ENCODE results near the gene ZNF285. TPM values are rescaled to one million over a fixed set of nuclear protein-coding genes. Genes with fewer than 3 reads are reported as not detected.

ZNF285 gene
- total and polyA plus RNA-seq, 2 of the 8 experiments (the other 6 are each of a cell fraction or from before 2014, with no cell fraction given): 0.83 to 2.5 TPM

DNA sequence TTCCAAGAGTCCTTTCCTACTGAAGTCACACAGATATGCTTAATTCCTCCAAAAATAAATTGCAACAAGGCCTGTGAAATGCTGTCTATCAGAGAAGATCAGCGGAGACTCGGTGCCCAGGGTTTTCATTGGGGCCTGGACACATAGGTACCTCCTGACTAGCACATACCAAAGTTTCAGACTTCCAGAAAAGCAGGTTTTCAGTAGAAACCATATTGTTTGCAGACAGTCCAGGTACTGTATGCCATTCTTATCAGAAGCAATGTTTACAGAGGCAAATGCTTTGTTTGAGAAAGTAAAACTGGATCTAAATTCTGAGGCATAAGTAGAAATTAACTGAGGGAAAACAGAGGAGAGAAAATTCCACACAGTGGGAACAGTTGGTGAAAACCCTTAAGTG lies 34.0 kb upstream of the ZNF285 start:
- no peak for FAIRE-seq
- H3K23ac ChIP-seq (ENCODE audit: insufficient read length): no peak overlapping the region
- peaks cover 46 to 51% of the 10 kb centered on the region in 2 experiments for H3K9me3 ChIP-seq (ENCODE audit: insufficient read depth in 2 of 2, low read depth in 1 of 2, low read length in 1 of 2)
- no peak for TF ChIP-seq ASH2L (IDR thresholded peaks at IDR 0.05; ENCODE audit: low read length)
- no peak for TF ChIP-seq NRF1 (IDR thresholded peaks at IDR 0.05; ENCODE audit: low read depth, low read length)
- no peak for TF ChIP-seq SP4 (IDR thresholded peaks at IDR 0.05; ENCODE audit: low read length)
- no peak for TF ChIP-seq RXRA (IDR thresholded peaks at IDR 0.05; ENCODE audit: insufficient read depth, low read depth, low read length)

More for the DNA sequence above, 34.0 kb upstream of the ZNF285 start:
- Histone ChIP-seq H3K14ac (ENCODE audit: insufficient read length) (no peak overlapping the region), H3K79me1 (ENCODE audit: low read depth, low read length) (no peaks in the 10 kb centered on the region), H3K27ac (ENCODE audit: low read depth, low read length) (no peak overlapping the region), H3K4ac (replicated peaks; ENCODE audit: insufficient read length, low read depth, low read length) (no peak overlapping the region), H3K36me3 (ENCODE audit: control insufficient read depth in 2 of 4, insufficient read depth in 4 of 4, low read length in 3 of 4) (peaks cover 0 to 13% (median 4%) of the 10 kb centered on the region in 4 experiments; a peak in 3 of 8 replicates), H3K9ac (replicated peaks in 1 of 4; ENCODE audit: extremely low read depth in 1 of 4, low read depth in 3 of 4, low read length in 3 of 4) (no peak overlapping the region), H2BK12ac (ENCODE audit: low read depth, low read length) (no peak overlapping the region), H2BK15ac (ENCODE audit: low read length) (no peak overlapping the region), H4K8ac (ENCODE audit: extremely low read depth, insufficient read depth, low read length) (no peak overlapping the region), H2AFZ (ENCODE audit: low read length) (no peak overlapping the region), H4K20me1 (replicated peaks in 1 of 2; ENCODE audit: control insufficient read depth in 1 of 2, insufficient read depth in 2 of 2, low read length in 2 of 2) (no peaks in the 10 kb centered on the region), H3K56ac (replicated peaks; ENCODE audit: insufficient read length, low read depth, low read length) (no peak overlapping the region), H3K4me1 (replicated peaks in 1 of 4; ENCODE audit: control insufficient read depth in 3 of 4, insufficient read depth in 4 of 4, low read length in 3 of 4) (no peaks in the 10 kb centered on the region), H4K5ac (ENCODE audit: insufficient read length, low read depth, low read length) (no peak overlapping the region), H2BK5ac (ENCODE audit: low read depth, low read length) (no peak overlapping the region), H3K23me2 (ENCODE audit: low read depth, low read length) (no peaks in the 10 kb centered on the region), H2BK20ac (ENCODE audit: low read length) (no peak overlapping the region), H3K79me2 (ENCODE audit: control insufficient read depth in 1 of 2, insufficient read depth in 2 of 2, low read length in 2 of 2) (no peaks in the 10 kb centered on the region), H2AK5ac (ENCODE audit: low read depth, low read length) (no peak overlapping the region), H3K4me2 (ENCODE audit: insufficient read depth in 1 of 2, low read depth in 2 of 2, low read length in 2 of 2) (no peak overlapping the region), H2BK120ac (replicated peaks; ENCODE audit: low read depth, low read length) (no peak overlapping the region), H3K4me3 (ENCODE audit: extremely low read depth in 1 of 4, insufficient read depth in 2 of 4, low read depth in 3 of 4, low read length in 4 of 4) (no peak overlapping the region), H4K91ac (replicated peaks; ENCODE audit: insufficient read length, low read length) (no peak overlapping the region), H3K18ac (ENCODE audit: extremely low read depth, low read length) (no peak overlapping the region), H3K27me3 (replicated peaks in 1 of 4; ENCODE audit: control insufficient read depth in 3 of 4, extremely low read depth in 1 of 4, insufficient read depth in 3 of 4, low read length in 3 of 4) (no peaks in the 10 kb centered on the region)
- no peak for DNase-seq (ENCODE audit: low read depth in 1 of 2, low spot score in 2 of 2)
- WGBS, 2 experiments (ENCODE audit: extremely low coverage in 1 of 2, insufficient coverage in 1 of 2, insufficient read length in 1 of 2, insufficient replicate concordance in 2 of 2, low coverage in 1 of 2, low lambda C conversion rate in 2 of 2, missing lambda C conversion rate in 1 of 2): 89% methylated on average over 2 of the region's 2 CpGs; no CpG with 5 or more reads in 1 of the 2 experiments
- POLR2A ChIA-PET (ENCODE audit: partially characterized antibody): no interaction called here
- CTCF ChIA-PET (ENCODE audit: partially characterized antibody): no interaction called here
